Prostate gland (tissue), 2 donors: ENCODE results near the gene ZNF124.
"Not testable (repeated sequence)": the region's sequence is repeated elsewhere in the genome, so short reads cannot be mapped to it uniquely, and the experiment has no call there.

ENCODE experiments used
- CTCF ChIP-seq, 4 experiments: fragments of 200-600 bp in 2 of 4; fragments of 450-650 bp in 2 of 4; sonication (generic) in 2 of 4; IDR thresholded peaks; 1 replicate in 3 of 4; 2 replicates in 1 of 4; pipeline ENCODE4 v1.5.1; 2016 to 2019; ENCODE audit warnings: antibody characterized with exemption in 4 of 4, mild to moderate bottlenecking in 2 of 4, moderate library complexity in 2 of 4
- POLR2A ChIP-seq: fragments of 450-650 bp; IDR thresholded peaks from one replicate; pipeline ENCODE4 v1.6.1; 2016; ENCODE audit warnings: antibody characterized with exemption, mild to moderate bottlenecking

DNA sequence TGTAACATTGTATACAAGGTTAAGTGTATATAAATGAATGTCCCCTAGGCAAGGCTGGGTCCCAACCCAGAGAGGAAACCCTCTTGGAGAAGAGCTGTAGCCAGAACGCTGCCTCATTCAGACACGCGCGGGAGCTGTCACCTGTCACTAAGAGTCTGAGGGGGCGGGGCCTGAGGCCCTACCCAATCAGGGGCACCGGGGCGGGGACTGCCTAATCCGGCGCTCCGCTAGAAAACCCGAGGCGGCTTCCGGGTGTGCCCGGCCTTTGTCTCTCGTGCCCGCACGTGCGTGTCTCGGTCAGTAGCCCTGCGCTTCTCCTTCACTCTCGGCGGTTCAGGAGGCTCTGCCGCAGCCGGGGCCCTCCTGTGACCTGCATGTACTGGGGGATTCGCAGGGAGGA lies 45.7 kb downstream of the ZNF124 start:
- TF ChIP-seq POLR2A; CTCF (IDR thresholded peaks at IDR 0.05): not testable (repeated sequence)
